GM12891 (cell line): ENCODE results near the gene SDSL.

Experiments
- DNase-seq: peaks from one replicate; pipeline ENCODE4 v3.0.0; 2011; ENCODE audit warnings: low spot score; ENCODE audit not compliant: insufficient read length
- FAIRE-seq: peaks from 2 replicates; lab custom pipeline; 2011; peaks lifted over from hg19 to GRCh38; lab: Jason Lieb, UNC
- PAX5 ChIP-seq: IDR thresholded peaks from 2 replicates; pipeline ENCODE4 v1.6.1; 2011; ENCODE audit warnings: low read length, moderate library complexity, mild to moderate bottlenecking; ENCODE audit not compliant: insufficient read depth, severe bottlenecking
- POLR2A ChIP-seq: IDR thresholded peaks from 2 replicates; pipeline ENCODE4 v1.6.1; 2011; ENCODE audit warnings: low read depth, low read length, control low read depth
- POLR2AphosphoS5 ChIP-seq: IDR thresholded peaks from 2 replicates; pipeline ENCODE4 v1.6.1; 2011; ENCODE audit warnings: low read depth, low read length, control low read depth
- POU2F2 ChIP-seq: IDR thresholded peaks from 2 replicates; pipeline ENCODE4 v1.6.1; 2011; ENCODE audit warnings: low read depth, mild to moderate bottlenecking, control low read depth, low read length, moderate library complexity
- SPI1 ChIP-seq: IDR thresholded peaks from 2 replicates; pipeline ENCODE4 v1.6.1; 2011; ENCODE audit warnings: low read depth, low read length, control low read depth
- TAF1 ChIP-seq: IDR thresholded peaks from 2 replicates; pipeline ENCODE4 v1.6.1; 2011; ENCODE audit warnings: low read depth, low read length, control low read depth

The SDSL gene

DNA sequence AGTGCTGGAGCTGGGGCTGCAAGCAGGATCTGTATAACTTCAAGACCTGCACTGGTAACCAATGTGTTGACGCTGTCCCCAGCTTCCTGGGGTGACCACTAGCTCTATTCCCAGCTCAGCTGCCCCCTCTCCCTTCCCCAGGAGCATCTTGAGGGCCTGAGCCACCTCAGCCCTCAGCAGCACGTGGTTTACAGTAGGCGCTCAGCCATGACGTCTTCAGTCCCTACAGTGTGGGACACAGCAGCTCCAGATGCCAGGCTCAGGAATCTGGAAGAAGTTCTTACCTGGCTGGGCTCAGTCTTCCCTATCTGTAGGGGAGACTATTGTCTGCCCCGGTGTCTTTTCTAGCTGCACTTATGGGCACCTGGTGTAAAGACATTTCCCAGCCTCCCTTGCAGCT is 27.1 kb upstream of the SDSL start:
- FAIRE-seq (no peak), DNase-seq (no peak)
- TF ChIP-seq SPI1 (no peak), POLR2AphosphoS5 (no peak), POU2F2 (no peak), PAX5 (no peak), TAF1 (no peak), POLR2A (no peak)

DNA sequence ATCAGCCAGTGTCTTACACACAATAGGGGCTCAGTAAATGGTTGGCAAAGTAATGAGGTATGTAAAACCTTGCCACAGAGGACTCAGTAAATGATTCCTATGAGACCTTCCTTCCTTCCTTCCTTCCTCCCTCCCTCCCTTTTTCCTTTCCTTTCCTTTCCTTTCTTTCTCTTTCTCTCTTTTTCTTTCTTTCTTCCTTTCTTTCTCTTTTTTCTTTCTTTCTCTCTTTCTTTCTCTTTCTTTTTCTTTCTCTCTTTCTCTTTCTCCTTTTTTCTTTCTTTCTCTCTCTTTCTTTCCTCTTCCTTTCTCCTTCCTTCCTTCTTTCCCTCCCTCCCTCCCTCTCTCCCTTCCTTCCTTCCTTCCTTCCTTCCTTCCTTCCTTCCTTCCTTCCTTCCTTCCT is 26.0 kb upstream of the SDSL start:
- DNase-seq (no peak), FAIRE-seq (no peak)
- TF ChIP-seq POLR2A, result no peak
- TF ChIP-seq SPI1, result no peak
- TF ChIP-seq POU2F2, result no peak
- no peak for TF ChIP-seq TAF1
- no peak for TF ChIP-seq POLR2AphosphoS5
- no peak for TF ChIP-seq PAX5

DNA sequence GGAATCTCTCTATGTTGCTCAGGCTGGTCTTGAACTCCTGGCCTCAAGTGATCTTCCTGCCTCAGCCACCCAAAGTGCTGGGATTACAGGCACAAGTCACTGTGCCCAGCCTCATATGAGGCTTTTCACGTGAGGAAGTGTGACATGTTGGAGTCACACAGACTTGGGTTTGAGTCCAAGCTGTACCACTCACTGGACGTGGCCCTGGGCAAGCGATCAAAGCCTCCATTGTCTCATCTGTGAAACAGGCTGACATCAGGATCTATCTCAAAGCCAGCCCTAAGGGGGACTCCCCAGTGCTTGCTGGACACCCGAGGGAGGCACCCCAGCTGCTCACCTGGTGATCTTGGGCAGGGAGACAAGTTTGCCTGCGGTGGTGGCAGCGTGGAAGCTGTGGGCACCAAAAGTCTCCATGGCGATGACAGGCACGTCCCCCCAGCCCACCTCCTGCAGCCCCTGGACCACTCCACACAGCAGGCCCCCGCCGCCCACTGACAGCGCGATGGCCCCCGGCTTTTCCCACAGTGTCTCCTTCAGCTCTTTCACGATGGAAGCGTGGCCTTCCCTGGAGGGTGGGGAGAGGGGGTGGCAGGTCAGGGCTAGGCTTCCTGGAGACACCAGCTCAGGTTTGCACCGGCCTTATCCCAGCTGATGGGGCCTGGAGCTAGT is 25.2 kb upstream of the SDSL start:
- no peak for TF ChIP-seq PAX5
- TF ChIP-seq POLR2A, result no peak
- TF ChIP-seq SPI1, result no peak
- TF ChIP-seq TAF1, result no peak
- no peak for TF ChIP-seq POLR2AphosphoS5
- no peak for TF ChIP-seq POU2F2

DNA sequence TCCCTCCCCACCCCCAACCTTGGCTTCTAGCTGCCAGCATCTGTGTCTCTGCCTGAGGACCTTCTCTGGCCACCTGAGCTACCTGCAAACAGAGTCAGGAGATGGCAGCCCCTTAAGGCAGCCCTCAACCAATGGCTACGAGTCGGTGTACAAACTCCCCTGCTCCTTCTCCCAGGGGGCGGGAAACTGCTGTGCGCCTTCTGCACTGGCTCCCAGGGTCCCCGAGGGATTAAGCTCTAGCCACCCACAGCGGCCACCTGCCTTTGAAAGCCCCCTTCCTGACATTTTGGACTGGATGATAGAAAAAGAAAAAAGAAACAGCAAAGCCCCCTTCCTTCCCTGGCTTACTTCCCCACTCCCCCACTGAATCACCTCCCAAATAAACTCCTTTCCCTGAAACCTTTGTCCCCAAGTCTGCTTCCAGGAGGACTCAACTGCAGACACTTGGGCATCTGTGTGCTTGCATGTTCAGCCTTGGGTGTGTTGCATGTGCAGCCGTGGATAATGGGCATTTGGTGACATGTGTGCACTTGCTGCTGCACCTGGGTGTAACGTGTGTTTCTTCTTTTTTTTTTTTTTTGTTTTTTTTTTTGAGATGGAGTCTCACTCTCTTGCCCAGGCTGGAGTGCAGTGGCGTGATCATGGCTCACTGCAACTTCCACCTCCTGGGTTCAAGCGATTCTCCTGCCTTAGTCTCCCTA is 24.5 kb upstream of the SDSL start:
- no peak for FAIRE-seq
- no peak for DNase-seq
- TF ChIP-seq POLR2AphosphoS5, result no peak

More for the DNA sequence above, 25.2 kb upstream of the SDSL start:
- FAIRE-seq (no peak), DNase-seq (no peak)

DNA sequence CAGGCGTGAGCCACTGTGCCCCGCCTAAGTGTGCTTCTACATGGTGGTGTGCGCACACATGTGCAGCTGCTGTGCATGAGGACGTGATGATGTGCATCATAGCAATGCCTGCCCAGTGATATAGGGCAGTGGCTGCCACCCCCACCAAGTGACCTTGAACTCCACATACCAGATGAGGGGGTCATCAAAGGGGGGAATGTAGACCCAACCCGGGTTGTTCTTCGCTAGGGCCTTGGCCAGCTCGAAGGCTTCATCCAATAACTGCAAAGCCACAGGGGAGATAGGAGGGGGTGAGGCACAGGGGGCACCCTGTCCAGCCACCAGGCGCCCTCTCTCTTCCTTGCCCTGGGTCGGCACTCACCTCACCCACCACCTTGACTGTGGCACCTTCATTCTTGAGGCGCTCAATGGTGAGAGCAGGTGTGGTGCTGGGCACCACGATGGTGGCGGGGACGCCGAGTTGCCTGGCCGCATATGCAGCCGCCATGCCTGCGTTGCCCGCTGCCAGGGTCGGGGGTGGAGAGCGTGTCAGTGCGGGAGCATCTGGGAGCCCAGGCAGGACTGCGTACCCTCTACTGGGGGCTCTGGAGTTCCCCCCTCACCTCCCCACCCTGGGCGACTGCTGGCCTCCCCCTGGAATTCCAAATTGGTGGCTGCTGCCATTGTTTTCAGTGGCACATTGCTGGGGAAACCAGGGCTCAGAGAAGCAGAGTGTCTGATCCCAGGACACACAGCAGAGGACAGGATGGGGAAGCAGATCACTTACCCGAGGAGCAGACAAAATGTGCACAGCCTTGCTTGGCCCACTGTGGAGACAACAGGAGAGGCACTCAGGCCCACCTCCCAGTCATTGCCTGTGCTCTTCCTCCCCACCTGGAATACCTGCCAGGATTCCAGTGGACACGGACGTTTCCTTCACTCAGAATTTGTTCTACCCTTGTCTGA is 23.6 kb upstream of the SDSL start:
- FAIRE-seq (no peak), DNase-seq (no peak)
- TF ChIP-seq SPI1 (no peak), POLR2A (no peak), PAX5 (no peak), TAF1 (no peak), POLR2AphosphoS5 (no peak), POU2F2 (no peak)

DNA sequence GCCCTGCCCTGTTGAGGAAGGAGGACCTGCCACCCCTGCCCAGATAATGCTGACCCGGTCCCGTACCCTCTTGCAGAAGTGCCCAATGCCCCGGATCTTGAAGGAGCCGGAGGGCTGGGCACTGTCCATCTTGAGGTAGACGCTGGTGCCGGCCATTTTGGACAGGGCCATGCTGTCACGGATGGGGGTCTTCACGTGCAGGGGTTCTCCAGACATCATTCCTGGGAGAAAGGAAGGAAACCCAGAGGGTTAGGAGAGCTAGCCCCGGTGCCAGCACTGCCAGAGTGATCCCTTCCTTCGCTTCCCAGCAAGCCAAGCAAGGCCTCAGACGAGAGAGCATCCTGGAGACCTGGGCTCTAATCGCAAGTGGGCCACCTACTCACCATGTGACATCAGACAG is 22.7 kb upstream of the SDSL start:
- no peak for FAIRE-seq
- TF ChIP-seq SPI1 (no peak), POLR2AphosphoS5 (no peak), POU2F2 (no peak), PAX5 (no peak), POLR2A (no peak), TAF1 (no peak)
- DNase-seq, result no peak

DNA sequence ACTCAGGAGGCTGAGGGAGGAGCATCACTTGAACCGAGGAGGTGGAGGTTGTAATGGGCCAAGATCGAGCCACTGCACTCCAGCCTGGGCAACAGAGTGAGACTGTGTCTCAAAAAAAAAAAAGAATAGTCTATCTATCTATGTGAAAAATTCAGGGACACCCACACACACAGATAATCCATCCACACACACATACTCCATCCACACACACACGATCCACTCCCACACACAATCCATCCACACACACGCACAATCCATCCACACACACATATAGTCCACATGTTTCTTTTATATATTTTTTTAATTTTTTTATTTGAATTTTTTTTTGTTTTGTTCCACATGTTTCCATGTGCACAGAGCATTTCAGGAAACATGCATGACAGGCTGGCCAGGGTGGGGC is 21.8 kb upstream of the SDSL start:
- TF ChIP-seq POLR2AphosphoS5 (no peak), SPI1 (no peak), PAX5 (no peak), POLR2A (no peak), POU2F2 (no peak), TAF1 (no peak)
- DNase-seq (no peak), FAIRE-seq (no peak)

DNA sequence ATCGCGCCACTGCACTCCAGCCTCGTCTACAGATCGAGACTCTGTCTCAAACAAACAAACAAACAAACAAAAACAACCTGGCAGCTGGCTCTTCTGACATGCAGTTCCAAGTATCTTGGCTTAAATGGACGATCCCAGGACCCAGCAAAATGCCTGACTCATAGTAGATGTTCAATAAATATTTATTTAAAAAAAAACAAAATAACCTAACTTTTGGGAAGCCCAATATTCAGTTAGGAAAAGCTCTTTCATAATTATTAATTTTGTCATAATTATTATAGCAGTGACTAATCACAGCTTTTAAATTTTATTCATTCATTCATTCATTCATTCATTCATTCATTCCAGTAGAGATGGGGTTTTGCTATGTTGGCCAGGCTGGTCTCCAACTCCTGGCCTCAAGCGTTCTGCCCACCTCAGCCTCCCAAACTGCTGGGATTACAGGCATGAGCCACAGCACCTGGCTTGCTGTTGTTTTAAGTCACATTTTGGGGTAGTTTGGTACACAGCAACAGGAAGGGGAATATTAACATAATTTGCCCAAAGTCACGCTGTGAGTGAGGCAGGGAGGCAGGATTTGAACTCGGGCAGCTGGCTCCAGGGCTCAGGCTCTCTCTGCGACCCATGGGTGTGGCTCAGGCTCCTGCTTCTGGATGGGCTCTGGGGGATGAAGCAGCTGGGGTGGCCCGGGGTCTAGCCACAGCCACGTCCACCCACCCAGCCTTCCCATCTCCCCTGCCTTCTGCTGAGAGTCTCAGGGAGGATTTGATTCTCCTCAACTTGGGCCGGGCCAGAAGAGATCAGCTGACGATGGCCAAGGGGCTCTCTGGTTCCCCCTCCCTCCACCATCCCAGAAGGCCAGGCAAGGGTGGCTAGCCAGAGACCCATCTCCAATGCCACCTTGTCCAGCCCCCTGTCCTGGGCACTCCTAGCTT is 20.8 kb upstream of the SDSL start:
- FAIRE-seq, result no peak

More for the DNA sequence above, 20.8 kb upstream of the SDSL start:
- no peak for TF ChIP-seq TAF1
- TF ChIP-seq POLR2AphosphoS5, result no peak
- TF ChIP-seq SPI1, result no peak
- TF ChIP-seq POU2F2, result no peak
- no peak for TF ChIP-seq POLR2A
- no peak for TF ChIP-seq PAX5
- DNase-seq, result no peak
